K562 (cell line): ENCODE results near the gene KCNC3. TPM values are rescaled to one million over a fixed set of nuclear protein-coding genes. Genes with fewer than 3 reads are reported as not detected.
A peak's percentile ranks its signal among the peaks of the same experiment; 100 is the strongest.

Experiments
- BRCA1 ChIP-seq, 2 experiments: fragments of 450-650 bp in 1 of 2; sonication (generic) in 1 of 2; formaldehyde crosslinking in 1 of 2; IDR thresholded peaks; 2 replicates each; pipeline versions ENCODE4 v1.5.0 to v1.6.1; 2017 to 2020; ENCODE audit warnings: mild to moderate bottlenecking in 1 of 2, missing genetic modification reagents in 1 of 2
- CBX1 ChIP-seq: sonication (generic); IDR thresholded peaks from 2 replicates; pipeline ENCODE4 v1.6.1; 2016; ENCODE audit warnings: antibody characterized with exemption, low read depth, mild to moderate bottlenecking
- CTBP1 ChIP-seq: fragments of 450-650 bp; IDR thresholded peaks from 2 replicates; pipeline ENCODE4 v1.6.1; 2016; ENCODE audit warnings: borderline replicate concordance
- ELF1 ChIP-seq: fragments of 200-800 bp; sonication (Bioruptor generic); IDR thresholded peaks from 2 replicates; pipeline ENCODE4 v1.6.1; 2016; ENCODE audit warnings: missing genetic modification characterization, missing compliant biosample characterization
- HLTF ChIP-seq: fragments of 450-650 bp; IDR thresholded peaks from 2 replicates; pipeline ENCODE4 v1.6.1; 2016
- HNRNPL ChIP-seq: fragments of 200-400 bp; formaldehyde crosslinking; IDR thresholded peaks from 2 replicates; pipeline ENCODE4 v1.6.1; 2017; ENCODE audit warnings: low read depth, mild to moderate bottlenecking, low read length
- ILF3 ChIP-seq: fragments of 450-650 bp; IDR thresholded peaks from 2 replicates; pipeline ENCODE4 v1.6.1; 2018; ENCODE audit warnings: antibody characterized with exemption, mild to moderate bottlenecking, moderate library complexity, borderline replicate concordance
- JUN ChIP-seq, 2 experiments: sonication (generic) in 1 of 2; formaldehyde crosslinking in 1 of 2; IDR thresholded peaks; 2 replicates each; pipeline versions ENCODE4 v1.6.1 to v1.8.0; 2012 to 2022; ENCODE audit warnings: borderline replicate concordance in 2 of 2, mild to moderate bottlenecking in 2 of 2, improper control_type of control experiment in 1 of 2, low read depth in 1 of 2, low read length in 1 of 2, missing genetic modification reagents in 1 of 2
- JUNB ChIP-seq: fragments of 450-650 bp; formaldehyde crosslinking; conservative IDR thresholded peaks from 2 replicates; pipeline ENCODE4 v1.4.0; 2020; ENCODE audit warnings: mild to moderate bottlenecking
- LARP7 ChIP-seq: fragments of 450-650 bp; IDR thresholded peaks from 2 replicates; pipeline ENCODE4 v1.6.1; 2016
- NUFIP1 ChIP-seq: fragments of 450-650 bp; IDR thresholded peaks from 2 replicates; pipeline ENCODE4 v1.6.1; 2018; ENCODE audit not compliant: partially characterized antibody
- OTX1 ChIP-seq: fragments of 450-650 bp; formaldehyde crosslinking; IDR thresholded peaks from 2 replicates; pipeline ENCODE4 v1.4.0; 2022; ENCODE audit warnings: mild to moderate bottlenecking
- STAT5B ChIP-seq: fragments of 250-450 bp; sonication (Bioruptor Pico); IDR thresholded peaks from 2 replicates; pipeline ENCODE4 v1.8.0; 2021; ENCODE audit warnings: mild to moderate bottlenecking, inconsistent platforms
- ZNF324 ChIP-seq: fragments of 250-450 bp; sonication (Bioruptor Pico); IDR thresholded peaks from 2 replicates; pipeline ENCODE4 v1.4.0; 2020; ENCODE audit warnings: mild to moderate bottlenecking
- ZNF507 ChIP-seq: conservative IDR thresholded peaks from 2 replicates; pipeline ENCODE4 v1.6.1; 2017; ENCODE audit warnings: missing genetic modification characterization, missing compliant biosample characterization
- polyA plus RNA-seq, 8 experiments: library from polyadenylated mRNA; depleted of rRNA in 4 of 8; stranded (reverse) in 5 of 8; unstranded in 3 of 8; fragments of >200 nt; fragmentation: Nextera tagmentation in 2 of 8; fragmentation: Illumina TruSeq in 1 of 8; extraction: Ambion mirVana in 2 of 8; extraction: Trizol in 1 of 8; gene quantifications; 2 replicates each; pipeline versions ENCODE4 v1.2.1 to v1.2.3, GENCODE V29; 2011 to 2014; ENCODE audit warnings: inconsistent platforms in 1 of 8, missing spikeins in 1 of 8
- total RNA-seq, 7 experiments: library from RNA; depleted of rRNA in 6 of 7; stranded (reverse); fragments of >200 nt in 6 of 7; fragmentation: Illumina TruSeq in 2 of 7; extraction: Trizol in 2 of 7; gene quantifications; 2 replicates each; pipeline versions ENCODE4 v1.2.1 to v1.2.3, GENCODE V29; 2011 to 2021; ENCODE audit warnings: low replicate concordance in 1 of 7
- TF ChIP-seq, protein P1 (sequence below): sonication (generic); formaldehyde crosslinking; IDR thresholded peaks from 2 replicates; pipeline ENCODE4 v1.8.1; 2023; ENCODE audit warnings: mild to moderate bottlenecking, missing genetic modification reagents
- TF ChIP-seq, protein P2 (sequence below): sonication (generic); formaldehyde crosslinking; IDR thresholded peaks from 2 replicates; pipeline ENCODE4 v1.8.0; 2023; ENCODE audit warnings: mild to moderate bottlenecking, missing genetic modification reagents
- TF ChIP-seq, protein P3 (sequence below): fragments of 450-650 bp; formaldehyde crosslinking; IDR thresholded peaks from 2 replicates; pipeline ENCODE4 v1.4.0; 2022; ENCODE audit warnings: missing genetic modification characterization
- TF ChIP-seq, protein P4 (sequence below): sonication (generic); formaldehyde crosslinking; IDR thresholded peaks from 2 replicates; pipeline ENCODE4 v1.8.0; 2022; ENCODE audit warnings: missing genetic modification reagents, mild to moderate bottlenecking, moderate library complexity, borderline replicate concordance

Gene KCNC3
- total and polyA plus RNA-seq, 9 of the 15 experiments (the other 6 are each of a cell fraction or from before 2014, with no cell fraction given), result 0.03 to 26.2 (median 2.0) TPM

DNA sequence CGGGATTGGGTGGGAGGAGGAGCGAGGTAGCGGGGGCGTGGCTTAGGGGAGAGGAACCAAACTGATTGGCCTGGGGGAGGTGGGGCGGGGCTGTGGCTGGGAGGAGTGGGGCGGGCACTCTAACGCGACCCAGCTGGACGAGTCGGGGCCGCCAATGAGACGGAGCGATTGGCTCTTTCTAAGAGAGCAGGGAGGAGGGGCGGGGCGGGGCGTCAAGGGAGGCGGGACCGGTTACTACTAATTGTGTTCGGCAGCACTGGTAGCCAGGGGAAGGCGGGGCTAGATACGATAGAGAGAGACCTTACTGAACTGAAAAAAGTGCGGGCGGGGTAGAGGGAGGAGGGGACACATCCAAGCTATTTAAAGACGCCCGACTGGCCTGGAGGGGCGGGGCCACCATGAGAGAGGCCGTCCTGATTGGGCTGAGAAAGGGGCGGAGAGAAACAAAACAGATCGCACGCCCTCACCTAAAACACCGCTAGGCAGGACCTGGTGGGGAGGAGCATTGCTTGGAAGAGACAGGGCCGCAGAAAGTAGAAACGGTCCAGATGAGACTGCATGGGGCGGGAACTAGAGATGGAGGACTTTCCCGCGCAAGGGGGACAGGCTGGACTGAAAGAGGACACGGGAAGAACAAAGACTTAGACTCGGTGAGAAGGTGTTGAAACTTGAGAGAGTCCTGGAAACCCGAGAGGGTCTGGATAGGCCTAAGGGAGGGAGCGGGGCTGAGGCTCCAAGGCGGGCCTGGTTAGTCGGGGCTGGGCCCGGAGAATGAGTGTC lies at the start of gene KCNC3 (continued):
- TF ChIP-seq, protein P1, sequence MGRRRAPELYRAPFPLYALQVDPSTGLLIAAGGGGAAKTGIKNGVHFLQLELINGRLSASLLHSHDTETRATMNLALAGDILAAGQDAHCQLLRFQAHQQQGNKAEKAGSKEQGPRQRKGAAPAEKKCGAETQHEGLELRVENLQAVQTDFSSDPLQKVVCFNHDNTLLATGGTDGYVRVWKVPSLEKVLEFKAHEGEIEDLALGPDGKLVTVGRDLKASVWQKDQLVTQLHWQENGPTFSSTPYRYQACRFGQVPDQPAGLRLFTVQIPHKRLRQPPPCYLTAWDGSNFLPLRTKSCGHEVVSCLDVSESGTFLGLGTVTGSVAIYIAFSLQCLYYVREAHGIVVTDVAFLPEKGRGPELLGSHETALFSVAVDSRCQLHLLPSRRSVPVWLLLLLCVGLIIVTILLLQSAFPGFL (CRISPR knock-in tag), result no peak
- TF ChIP-seq ELF1 (tag) (no peak), ZNF324 (no peak), HLTF (no peak), STAT5B (CRISPR knock-in tag) (no peak), LARP7 (no peak), OTX1 (CRISPR knock-in tag) (peak; percentile 62; the same call in 1 of the 2 replicates), NUFIP1 (no peak), CTBP1 (peak; percentile 90), ILF3 (no peak), BRCA1 (IDR thresholded peaks at IDR 0.05) (no peak), BRCA1 (CRISPR knock-in tag; IDR thresholded peaks at IDR 0.05) (no peak), JUNB (CRISPR knock-in tag) (no peak), JUN (IDR thresholded peaks at IDR 0.05; ENCODE audit: borderline replicate concordance, low read depth, low read length) (no peak), JUN (CRISPR knock-in tag; IDR thresholded peaks at IDR 0.05; ENCODE audit: borderline replicate concordance) (0 out of 2 replicates have a peak, but pooled peaks have one; percentile 52), HNRNPL (no peak), ZNF507 (tag) (no peak), CBX1 (peak; percentile 91; the same call in 1 of the 2 replicates)
- TF ChIP-seq, protein P2, sequence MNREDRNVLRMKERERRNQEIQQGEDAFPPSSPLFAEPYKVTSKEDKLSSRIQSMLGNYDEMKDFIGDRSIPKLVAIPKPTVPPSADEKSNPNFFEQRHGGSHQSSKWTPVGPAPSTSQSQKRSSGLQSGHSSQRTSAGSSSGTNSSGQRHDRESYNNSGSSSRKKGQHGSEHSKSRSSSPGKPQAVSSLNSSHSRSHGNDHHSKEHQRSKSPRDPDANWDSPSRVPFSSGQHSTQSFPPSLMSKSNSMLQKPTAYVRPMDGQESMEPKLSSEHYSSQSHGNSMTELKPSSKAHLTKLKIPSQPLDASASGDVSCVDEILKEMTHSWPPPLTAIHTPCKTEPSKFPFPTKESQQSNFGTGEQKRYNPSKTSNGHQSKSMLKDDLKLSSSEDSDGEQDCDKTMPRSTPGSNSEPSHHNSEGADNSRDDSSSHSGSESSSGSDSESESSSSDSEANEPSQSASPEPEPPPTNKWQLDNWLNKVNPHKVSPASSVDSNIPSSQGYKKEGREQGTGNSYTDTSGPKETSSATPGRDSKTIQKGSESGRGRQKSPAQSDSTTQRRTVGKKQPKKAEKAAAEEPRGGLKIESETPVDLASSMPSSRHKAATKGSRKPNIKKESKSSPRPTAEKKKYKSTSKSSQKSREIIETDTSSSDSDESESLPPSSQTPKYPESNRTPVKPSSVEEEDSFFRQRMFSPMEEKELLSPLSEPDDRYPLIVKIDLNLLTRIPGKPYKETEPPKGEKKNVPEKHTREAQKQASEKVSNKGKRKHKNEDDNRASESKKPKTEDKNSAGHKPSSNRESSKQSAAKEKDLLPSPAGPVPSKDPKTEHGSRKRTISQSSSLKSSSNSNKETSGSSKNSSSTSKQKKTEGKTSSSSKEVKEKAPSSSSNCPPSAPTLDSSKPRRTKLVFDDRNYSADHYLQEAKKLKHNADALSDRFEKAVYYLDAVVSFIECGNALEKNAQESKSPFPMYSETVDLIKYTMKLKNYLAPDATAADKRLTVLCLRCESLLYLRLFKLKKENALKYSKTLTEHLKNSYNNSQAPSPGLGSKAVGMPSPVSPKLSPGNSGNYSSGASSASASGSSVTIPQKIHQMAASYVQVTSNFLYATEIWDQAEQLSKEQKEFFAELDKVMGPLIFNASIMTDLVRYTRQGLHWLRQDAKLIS (CRISPR knock-in tag), result no peak
- TF ChIP-seq, protein P3, sequence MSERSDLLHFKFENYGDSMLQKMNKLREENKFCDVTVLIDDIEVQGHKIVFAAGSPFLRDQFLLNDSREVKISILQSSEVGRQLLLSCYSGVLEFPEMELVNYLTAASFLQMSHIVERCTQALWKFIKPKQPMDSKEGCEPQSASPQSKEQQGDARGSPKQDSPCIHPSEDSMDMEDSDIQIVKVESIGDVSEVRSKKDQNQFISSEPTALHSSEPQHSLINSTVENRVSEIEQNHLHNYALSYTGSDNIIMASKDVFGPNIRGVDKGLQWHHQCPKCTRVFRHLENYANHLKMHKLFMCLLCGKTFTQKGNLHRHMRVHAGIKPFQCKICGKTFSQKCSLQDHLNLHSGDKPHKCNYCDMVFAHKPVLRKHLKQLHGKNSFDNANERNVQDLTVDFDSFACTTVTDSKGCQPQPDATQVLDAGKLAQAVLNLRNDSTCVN (CRISPR knock-in tag), result no peak
- TF ChIP-seq, protein P4, sequence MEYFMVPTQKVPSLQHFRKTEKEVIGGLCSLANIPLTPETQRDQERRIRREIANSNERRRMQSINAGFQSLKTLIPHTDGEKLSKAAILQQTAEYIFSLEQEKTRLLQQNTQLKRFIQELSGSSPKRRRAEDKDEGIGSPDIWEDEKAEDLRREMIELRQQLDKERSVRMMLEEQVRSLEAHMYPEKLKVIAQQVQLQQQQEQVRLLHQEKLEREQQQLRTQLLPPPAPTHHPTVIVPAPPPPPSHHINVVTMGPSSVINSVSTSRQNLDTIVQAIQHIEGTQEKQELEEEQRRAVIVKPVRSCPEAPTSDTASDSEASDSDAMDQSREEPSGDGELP (CRISPR knock-in tag), result peak; percentile 94
